Neuronal stem cell (in vitro differentiated cells): ENCODE results near the gene RECQL5.

ENCODE experiments used
- DNase-seq: peaks from one replicate; pipeline ENCODE4 v3.0.0-alpha.2; 2013; ENCODE audit warnings: low spot score
- H2AFZ ChIP-seq: one replicate; pipeline ENCODE4 v1.6.1; 2013; ENCODE audit warnings: mild to moderate bottlenecking, low read length, inconsistent platforms
- H2AK5ac ChIP-seq: 2 replicates; pipeline ENCODE4 v1.6.1; 2013; ENCODE audit warnings: low read depth, mild to moderate bottlenecking, inconsistent platforms, low read length, moderate library complexity, mixed read lengths
- H2BK120ac ChIP-seq: 2 replicates; pipeline ENCODE4 v1.6.1; 2013; ENCODE audit warnings: low read depth, mild to moderate bottlenecking, inconsistent platforms, low read length, moderate library complexity, mixed read lengths
- H2BK12ac ChIP-seq: one replicate; pipeline ENCODE4 v1.6.1; 2013; ENCODE audit warnings: low read length, inconsistent platforms
- H2BK15ac ChIP-seq: 2 replicates; pipeline ENCODE4 v1.6.1; 2013; ENCODE audit warnings: mild to moderate bottlenecking, low read length, inconsistent platforms, mixed read lengths
- H2BK5ac ChIP-seq: one replicate; pipeline ENCODE4 v1.6.1; 2013; ENCODE audit warnings: inconsistent platforms, mild to moderate bottlenecking, low read length, moderate library complexity
- H3K14ac ChIP-seq: one replicate; pipeline ENCODE4 v1.6.1; 2013; ENCODE audit warnings: low read length, inconsistent platforms
- H3K18ac ChIP-seq: 2 replicates; pipeline ENCODE4 v1.6.1; 2013; ENCODE audit warnings: low read length, inconsistent platforms
- H3K23ac ChIP-seq: 2 replicates; pipeline ENCODE4 v1.6.1; 2013; ENCODE audit warnings: low read depth, mild to moderate bottlenecking, mixed read lengths, low read length, inconsistent platforms; ENCODE audit not compliant: poor library complexity
- H3K27ac ChIP-seq: replicated peaks from 3 replicates; pipeline ENCODE4 v1.5.1; 2013; ENCODE audit warnings: low read length, inconsistent platforms
- H3K27me3 ChIP-seq, 3 experiments: 2 replicates each; pipeline ENCODE4 v1.6.1; 2013; ENCODE audit warnings: low read length in 3 of 3, mild to moderate bottlenecking in 2 of 3, inconsistent platforms in 1 of 3, low read depth in 1 of 3, mixed read lengths in 1 of 3, moderate library complexity in 1 of 3; ENCODE audit not compliant: control insufficient read depth in 3 of 3, insufficient read depth in 3 of 3
- H3K36me3 ChIP-seq, 2 donors: replicated peaks in 1 of 2; 2 replicates each; pipeline ENCODE4 v1.6.1; 2013; ENCODE audit warnings: low read length in 2 of 2; ENCODE audit not compliant: control insufficient read depth in 2 of 2, insufficient read depth in 2 of 2
- H3K4ac ChIP-seq: 2 replicates; pipeline ENCODE4 v1.6.1; 2013; ENCODE audit warnings: inconsistent platforms, mild to moderate bottlenecking, low read length, moderate library complexity
- H3K4me1 ChIP-seq, 2 donors: 1 replicate in 1 of 2; 2 replicates in 1 of 2; pipeline ENCODE4 v1.6.1; 2013; ENCODE audit warnings: low read length in 2 of 2, low read depth in 1 of 2; ENCODE audit not compliant: control insufficient read depth in 2 of 2, insufficient read depth in 1 of 2
- H3K4me2 ChIP-seq: one replicate; pipeline ENCODE4 v1.6.1; 2013; ENCODE audit warnings: mild to moderate bottlenecking, low read length, inconsistent platforms; ENCODE audit not compliant: insufficient read depth, poor library complexity, severe bottlenecking
- H3K4me3 ChIP-seq, 2 donors: 2 replicates each; pipeline ENCODE4 v1.5.1; 2013; ENCODE audit warnings: low read length in 2 of 2, mild to moderate bottlenecking in 2 of 2, inconsistent platforms in 1 of 2, moderate library complexity in 1 of 2
- H3K79me1 ChIP-seq: one replicate; pipeline ENCODE4 v1.6.1; 2013; ENCODE audit warnings: low read depth, mild to moderate bottlenecking, inconsistent platforms, low read length, moderate library complexity
- H3K9ac ChIP-seq: one replicate; pipeline ENCODE4 v1.6.1; 2013; ENCODE audit warnings: mild to moderate bottlenecking, low read depth, low read length, inconsistent platforms; ENCODE audit not compliant: poor library complexity
- H3K9me3 ChIP-seq, 2 donors: replicated peaks in 1 of 2; 2 replicates each; pipeline versions ENCODE3 to v1.6.1; 2013; ENCODE audit warnings: low read length in 2 of 2, mild to moderate bottlenecking in 2 of 2, inconsistent platforms in 1 of 2, low read depth in 1 of 2, mixed read lengths in 1 of 2, moderate library complexity in 1 of 2; ENCODE audit not compliant: control insufficient read depth in 2 of 2, insufficient read depth in 1 of 2
- H4K8ac ChIP-seq: one replicate; pipeline ENCODE4 v1.6.1; 2013; ENCODE audit warnings: low read depth, mild to moderate bottlenecking, inconsistent platforms, low read length, moderate library complexity
- H4K91ac ChIP-seq: one replicate; pipeline ENCODE4 v1.6.1; 2013; ENCODE audit warnings: low read length, low read depth, mild to moderate bottlenecking, inconsistent platforms; ENCODE audit not compliant: poor library complexity
- WGBS, 2 donors: extraction: QIAGEN DNeasy Blood & Tissue Kit; methylation state at CpG; one replicate each; pipeline ENCODE4 v1.1.7; 2013; ENCODE audit warnings: missing lambda C conversion rate in 2 of 2, mixed read lengths in 1 of 2; ENCODE audit not compliant: insufficient read length in 2 of 2, insufficient replicate concordance in 1 of 2; ENCODE audit errors: extremely low coverage in 2 of 2; 5-methylcytosine and 5-hydroxymethylcytosine counted together

RECQL5 gene

GRCh38 chr17:75646638-75646992 lies 20.3 kb downstream of the RECQL5 start:
- H2BK120ac ChIP-seq, result no peak overlapping the region
- no peak for DNase-seq
- peaks cover 0 to 2% of the 10 kb centered on the region in 2 donors for H3K9me3 ChIP-seq
- H4K91ac ChIP-seq, result no peak overlapping the region
- H3K4ac ChIP-seq, result no peak overlapping the region
- no peak overlapping the region for H3K14ac ChIP-seq
- no peak overlapping the region for H3K27ac ChIP-seq
- no peak overlapping the region for H3K23ac ChIP-seq
- H3K27me3 ChIP-seq, result no peaks in the 10 kb centered on the region
- H4K8ac ChIP-seq, result no peak overlapping the region
- WGBS, 2 donors, result no CpG with 5 or more reads among the region's 6 CpGs
- no peak overlapping the region for H2BK5ac ChIP-seq
- no peak overlapping the region for H2BK12ac ChIP-seq
- H2AFZ ChIP-seq, result no peak overlapping the region
- H3K36me3 ChIP-seq, result peaks cover 13 to 43% of the 10 kb centered on the region in 2 donors
- no peak overlapping the region for H3K4me3 ChIP-seq
- no peak overlapping the region for H2AK5ac ChIP-seq
- peaks cover 3% of the 10 kb centered on the region for H3K79me1 ChIP-seq
- no peak overlapping the region for H2BK15ac ChIP-seq
- H3K9ac ChIP-seq, result no peak overlapping the region
- H3K4me1 ChIP-seq, result no peaks in the 10 kb centered on the region
- H3K4me2 ChIP-seq, result no peak overlapping the region
- H3K18ac ChIP-seq, result no peak overlapping the region

- Histone ChIP-seq H3K23ac (no peak overlapping the region), H2BK15ac (no peak overlapping the region), H4K91ac (no peak overlapping the region), H3K4ac (no peak overlapping the region), H2AFZ (no peak overlapping the region), H3K79me1 (peaks cover 3% of the 10 kb centered on the region), H3K14ac (no peak overlapping the region), H3K9ac (no peak overlapping the region), H4K8ac (no peak overlapping the region), H2BK12ac (no peak overlapping the region), H3K4me2 (no peak overlapping the region), H3K9me3 (peaks cover 0 to 4% of the 10 kb centered on the region in 2 donors), H2BK120ac (no peak overlapping the region), H3K18ac (no peak overlapping the region), H3K4me3 (no peak overlapping the region), H3K27ac (no peak overlapping the region), H2AK5ac (no peak overlapping the region), H3K36me3 (peaks cover 13 to 39% of the 10 kb centered on the region in 2 donors), H2BK5ac (no peak overlapping the region), H3K27me3 (no peaks in the 10 kb centered on the region), H3K4me1 (no peaks in the 10 kb centered on the region)
- DNase-seq, result no peak
- WGBS, 2 donors, result no CpG with 5 or more reads among the region's 17 CpGs
Observed at GRCh38 chr17:75645889-75646637, 20.9 kb downstream of the RECQL5 start.

GRCh38 chr17:75645501-75645888 lies 21.5 kb downstream of the RECQL5 start:
- Histone ChIP-seq H3K79me1 (peaks cover 7% of the 10 kb centered on the region), H3K23ac (no peak overlapping the region), H2BK5ac (no peak overlapping the region), H2AK5ac (no peak overlapping the region), H4K91ac (no peak overlapping the region), H2BK15ac (no peak overlapping the region), H3K4me3 (no peak overlapping the region), H3K4ac (no peak overlapping the region), H2BK120ac (no peak overlapping the region), H2AFZ (no peak overlapping the region), H3K27ac (no peak overlapping the region), H3K9me3 (peaks cover 0 to 4% of the 10 kb centered on the region in 2 donors), H2BK12ac (no peak overlapping the region), H3K27me3 (no peaks in the 10 kb centered on the region), H3K9ac (no peak overlapping the region), H3K4me1 (no peaks in the 10 kb centered on the region), H3K14ac (no peak overlapping the region), H3K18ac (no peak overlapping the region), H3K36me3 (peaks cover 10 to 34% of the 10 kb centered on the region in 2 donors), H3K4me2 (no peak overlapping the region), H4K8ac (no peak overlapping the region)
- no peak for DNase-seq
- WGBS, 2 donors, result no CpG with 5 or more reads among the region's 7 CpGs

GRCh38 chr17:75643643-75644017 lies 23.3 kb downstream of the RECQL5 start:
- H2BK5ac ChIP-seq, result no peak overlapping the region
- no peak overlapping the region for H3K27ac ChIP-seq
- no peak overlapping the region for H2BK15ac ChIP-seq
- H2BK120ac ChIP-seq, result no peak overlapping the region
- peaks cover 0 to 4% of the 10 kb centered on the region in 2 donors for H3K9me3 ChIP-seq
- WGBS, 2 donors, result no CpG with 5 or more reads among the region's 7 CpGs
- H2AFZ ChIP-seq, result no peak overlapping the region
- H4K8ac ChIP-seq, result no peak overlapping the region
- H3K27me3 ChIP-seq, result no peaks in the 10 kb centered on the region
- H2AK5ac ChIP-seq, result no peak overlapping the region
- peaks cover 7% of the 10 kb centered on the region for H3K79me1 ChIP-seq
- H3K4me1 ChIP-seq, result no peaks in the 10 kb centered on the region
- DNase-seq, result no peak
- H3K18ac ChIP-seq, result no peak overlapping the region
- H3K4me2 ChIP-seq, result no peak overlapping the region
- no peak overlapping the region for H3K9ac ChIP-seq
- peaks cover 4 to 19% of the 10 kb centered on the region in 2 donors for H3K36me3 ChIP-seq
- H3K23ac ChIP-seq, result no peak overlapping the region
- H2BK12ac ChIP-seq, result no peak overlapping the region
- no peak overlapping the region for H3K4me3 ChIP-seq
- H3K14ac ChIP-seq, result no peak overlapping the region
- no peak overlapping the region for H4K91ac ChIP-seq
- H3K4ac ChIP-seq, result no peak overlapping the region
